Esophagus squamous epithelium (tissue), 5 donors: ENCODE results near the gene CSNK1A1. TPM values are rescaled to one million over a fixed set of nuclear protein-coding genes. Genes with fewer than 3 reads are reported as not detected.

ENCODE experiments used
- DNase-seq: peaks from one replicate; lab custom pipeline; 2025; lab: John Stamatoyannopoulos, UW
- H3K27ac ChIP-seq, 4 donors: fragments of 200-600 bp; sonication (generic); one replicate each; pipeline ENCODE4 v1.5.1; 2016 to 2019; ENCODE audit warnings: mild to moderate bottlenecking in 1 of 4
- H3K27me3 ChIP-seq, 4 donors: fragments of 200-600 bp; sonication (generic); 1 replicate in 3 of 4; 2 replicates in 1 of 4; pipeline versions ENCODE4 v1.5.1 to v1.6.0; 2017 to 2021; ENCODE audit warnings: antibody characterized with exemption in 1 of 4
- H3K36me3 ChIP-seq, 3 donors: fragments of 200-600 bp; sonication (generic); one replicate each; pipeline ENCODE4 v1.5.1; 2016 to 2019
- H3K4me1 ChIP-seq, 3 donors: fragments of 200-600 bp; sonication (generic); one replicate each; pipeline ENCODE4 v1.5.1; 2017 to 2019
- H3K4me3 ChIP-seq, 4 donors: fragments of 200-600 bp; sonication (generic); 1 replicate in 3 of 4; 2 replicates in 1 of 4; pipeline ENCODE4 v1.5.1; 2016 to 2019; ENCODE audit warnings: mild to moderate bottlenecking in 2 of 4, moderate library complexity in 1 of 4
- H3K9me3 ChIP-seq, 3 donors: fragments of 200-600 bp; sonication (generic); one replicate each; pipeline ENCODE4 v1.5.1; 2016 to 2019
- CTCF ChIP-seq, 6 experiments: fragments of 450-650 bp in 4 of 6; fragments of 200-600 bp in 2 of 6; sonication (generic) in 2 of 6; IDR thresholded peaks; one replicate each; pipeline ENCODE4 v1.5.1; 2016 to 2019; ENCODE audit warnings: antibody characterized with exemption in 6 of 6, mild to moderate bottlenecking in 4 of 6, moderate library complexity in 4 of 6
- POLR2A ChIP-seq, 4 donors: fragments of 450-650 bp; IDR thresholded peaks; one replicate each; pipeline ENCODE4 v1.6.1; 2017; ENCODE audit warnings: antibody characterized with exemption in 4 of 4, mild to moderate bottlenecking in 4 of 4, moderate library complexity in 3 of 4
- WGBS, 2 donors: methylation state at CpG; one replicate each; pipeline ENCODE4 v1.1.5; 2018; 5-methylcytosine and 5-hydroxymethylcytosine counted together
- intact Hi-C: fragments of 100-400 bp; cut with DNase I; formaldehyde crosslinking; loops from one replicate; pipeline ENCODE4 v1.15.0; 2022
- total RNA-seq, 4 donors: library from RNA; depleted of rRNA; stranded (reverse); fragments of >200 nt; gene quantifications; one replicate each; pipeline ENCODE4 v1.1.0, GENCODE V29; 2016
- donor health status: DM: yes; HTN: yes; CAD: no.

CSNK1A1 gene
- total RNA-seq, 4 donors from 2014 or later: 223 to 388 (median 301) TPM

GRCh38 chr5:149455889-149456409, 95.3 kb downstream of the CSNK1A1 start:
- Histone ChIP-seq H3K36me3 (no peaks in the 10 kb centered on the region), H3K27me3 (no peaks in the 10 kb centered on the region), H3K27ac (peak overlapping the region; percentile 63 to 83 (median 74)), H3K9me3 (no peaks in the 10 kb centered on the region), H3K4me3 (no peak overlapping the region), H3K4me1 (peaks cover 10 to 47% (median 40%) of the 10 kb centered on the region in 3 donors)
- no peak for DNase-seq
- 56% methylated on average over 6 to 11 of the region's 13 CpGs for WGBS, 2 donors
- TF ChIP-seq POLR2A (IDR thresholded peaks at IDR 0.05) (no peak), CTCF (IDR thresholded peaks at IDR 0.05) (no peak)
- intact Hi-C loops: no loop called here

- Histone ChIP-seq H3K9me3 (no peaks in the 10 kb centered on the region), H3K27me3 (no peaks in the 10 kb centered on the region), H3K4me3 (no peak overlapping the region), H3K27ac (peak overlapping the region; percentile 61 to 85 (median 82)), H3K36me3 (no peaks in the 10 kb centered on the region), H3K4me1 (peaks cover 22 to 66% (median 59%) of the 10 kb centered on the region in 3 donors)
- TF ChIP-seq POLR2A (IDR thresholded peaks at IDR 0.05): no peak
- DNase-seq: no peak
- intact Hi-C loops: no loop called here
- 67 to 74% methylated on average over 2 to 9 of the region's 10 CpGs for WGBS, 2 donors
Observed at GRCh38 chr5:149453618-149454415, 97.4 kb downstream of the CSNK1A1 start.

- Histone ChIP-seq H3K9me3 (no peaks in the 10 kb centered on the region), H3K27ac (peak overlapping the region; percentile 61 to 85 (median 82)), H3K36me3 (no peaks in the 10 kb centered on the region), H3K4me1 (peaks cover 22 to 74% (median 68%) of the 10 kb centered on the region in 3 donors), H3K27me3 (no peaks in the 10 kb centered on the region), H3K4me3 (no peak overlapping the region)
- TF ChIP-seq CTCF (IDR thresholded peaks at IDR 0.05): no peak
- TF ChIP-seq POLR2A (IDR thresholded peaks at IDR 0.05): peak in 1 of 4 donors; percentile 6
- WGBS, 2 donors: 53 to 59% methylated on average over 10 of the region's 16 CpGs
- DNase-seq: no peak
- intact Hi-C loops: no loop called here
Observed at GRCh38 chr5:149452665-149453617, 98.3 kb downstream of the CSNK1A1 start.

- Histone ChIP-seq H3K27ac (peak overlapping the region; percentile 61 to 85 (median 82)), H3K4me1 (peaks cover 22 to 80% (median 75%) of the 10 kb centered on the region in 3 donors), H3K4me3 (no peak overlapping the region), H3K9me3 (no peaks in the 10 kb centered on the region), H3K36me3 (no peaks in the 10 kb centered on the region), H3K27me3 (no peaks in the 10 kb centered on the region)
- TF ChIP-seq CTCF (IDR thresholded peaks at IDR 0.05) (no peak), POLR2A (IDR thresholded peaks at IDR 0.05) (no peak)
- no peak for DNase-seq
- intact Hi-C loops: no loop called here
- WGBS, 2 donors: 45 to 47% methylated on average over 6 to 11 of the region's 11 CpGs
Observed at GRCh38 chr5:149452007-149452664, 99.1 kb downstream of the CSNK1A1 start.

GRCh38 chr5:149450199-149450598, 101.0 kb downstream of the CSNK1A1 start:
- 8 to 40% methylated on average over 1 to 2 of the region's 3 CpGs for WGBS, 2 donors
- no peak for TF ChIP-seq POLR2A (IDR thresholded peaks at IDR 0.05)
- TF ChIP-seq CTCF (IDR thresholded peaks at IDR 0.05): no peak
- DNase-seq: no peak
- H3K9me3 ChIP-seq: no peaks in the 10 kb centered on the region
- no peaks in the 10 kb centered on the region for H3K36me3 ChIP-seq
- no peaks in the 10 kb centered on the region for H3K27me3 ChIP-seq
- H3K27ac ChIP-seq: peak overlapping the region; percentile 61 to 85 (median 82)
- no peak overlapping the region for H3K4me3 ChIP-seq
- H3K4me1 ChIP-seq: peaks cover 22 to 84% (median 81%) of the 10 kb centered on the region in 3 donors
- intact Hi-C loops: no loop called here
